Measurements from ENCODE around the gene SLC13A2. TPM values are rescaled to one million over a fixed set of nuclear protein-coding genes. Genes with fewer than 3 reads are reported as not detected.
"Not testable (repeated sequence)": the region's sequence is repeated elsewhere in the genome, so short reads cannot be mapped to it uniquely, and the experiment has no call there.

The SLC13A2 gene
- total RNA-seq, 6 experiments from 2014 or later: 0.09 to 0.49 (median 0.24) TPM

- DNase-seq: no peak
- intact Hi-C loops (cut with DNase I): no loop called here
- no peaks in the 10 kb centered on the region for H3K27me3 ChIP-seq
- no peak overlapping the region for H3K27ac ChIP-seq
- no peak overlapping the region for H3K4me3 ChIP-seq
- no peak for ATAC-seq
- TF ChIP-seq, protein P1, sequence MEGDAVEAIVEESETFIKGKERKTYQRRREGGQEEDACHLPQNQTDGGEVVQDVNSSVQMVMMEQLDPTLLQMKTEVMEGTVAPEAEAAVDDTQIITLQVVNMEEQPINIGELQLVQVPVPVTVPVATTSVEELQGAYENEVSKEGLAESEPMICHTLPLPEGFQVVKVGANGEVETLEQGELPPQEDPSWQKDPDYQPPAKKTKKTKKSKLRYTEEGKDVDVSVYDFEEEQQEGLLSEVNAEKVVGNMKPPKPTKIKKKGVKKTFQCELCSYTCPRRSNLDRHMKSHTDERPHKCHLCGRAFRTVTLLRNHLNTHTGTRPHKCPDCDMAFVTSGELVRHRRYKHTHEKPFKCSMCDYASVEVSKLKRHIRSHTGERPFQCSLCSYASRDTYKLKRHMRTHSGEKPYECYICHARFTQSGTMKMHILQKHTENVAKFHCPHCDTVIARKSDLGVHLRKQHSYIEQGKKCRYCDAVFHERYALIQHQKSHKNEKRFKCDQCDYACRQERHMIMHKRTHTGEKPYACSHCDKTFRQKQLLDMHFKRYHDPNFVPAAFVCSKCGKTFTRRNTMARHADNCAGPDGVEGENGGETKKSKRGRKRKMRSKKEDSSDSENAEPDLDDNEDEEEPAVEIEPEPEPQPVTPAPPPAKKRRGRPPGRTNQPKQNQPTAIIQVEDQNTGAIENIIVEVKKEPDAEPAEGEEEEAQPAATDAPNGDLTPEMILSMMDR (IDR thresholded peaks at IDR 0.05): no peak
- no peak for TF ChIP-seq POLR2A (IDR thresholded peaks at IDR 0.05)
- H3K4me1 ChIP-seq: no peaks in the 10 kb centered on the region
- H3K36me3 ChIP-seq: no peaks in the 10 kb centered on the region
- WGBS (ENCODE audit: insufficient coverage, low coverage, low lambda C conversion rate, missing lambda C conversion rate): no CpG with 5 or more reads among the region's 6 CpGs
- no peaks in the 10 kb centered on the region for H3K9me3 ChIP-seq
These were observed 47.2 kb downstream of the SLC13A2 start for GRCh38 chr17:28520687-28521086.

- H3K27ac ChIP-seq: no peak overlapping the region
- ATAC-seq: no peak
- WGBS (ENCODE audit: insufficient coverage, low coverage, low lambda C conversion rate, missing lambda C conversion rate): no CpG with 5 or more reads among the region's 21 CpGs
- no peak overlapping the region for H3K4me3 ChIP-seq
- DNase-seq: no peak
- intact Hi-C loops (cut with DNase I): no loop called here
- no peaks in the 10 kb centered on the region for H3K9me3 ChIP-seq
- no peaks in the 10 kb centered on the region for H3K36me3 ChIP-seq
- H3K4me1 ChIP-seq: no peaks in the 10 kb centered on the region
- no peak for TF ChIP-seq POLR2A (IDR thresholded peaks at IDR 0.05)
- TF ChIP-seq, protein P1 (IDR thresholded peaks at IDR 0.05): no peak
- H3K27me3 ChIP-seq: no peaks in the 10 kb centered on the region
These were observed 48.1 kb downstream of the SLC13A2 start for GRCh38 chr17:28521311-28522085.

DNA sequence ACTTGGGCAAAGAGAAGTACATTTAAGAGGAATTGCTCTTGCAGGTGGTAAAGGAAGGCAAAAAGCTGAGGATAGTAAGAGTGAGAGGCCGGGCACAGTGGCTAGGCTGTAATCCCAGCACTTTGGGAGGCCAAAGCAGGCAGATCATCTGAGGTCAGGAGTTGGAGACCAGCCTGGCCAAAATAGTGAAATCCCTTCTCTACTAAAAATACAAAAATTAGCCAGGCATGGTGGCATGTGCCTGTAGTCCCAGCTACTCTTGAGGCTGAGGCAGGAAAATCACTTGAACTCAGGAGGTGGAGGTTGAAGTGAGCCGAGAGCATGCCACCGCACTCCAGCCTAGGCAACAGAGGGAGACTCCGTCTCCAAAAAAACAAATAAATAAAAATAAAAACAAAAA, 48.8 kb downstream of the SLC13A2 start:
- intact Hi-C loops (cut with DNase I); ATAC-seq; H3K36me3 ChIP-seq; H3K9me3 ChIP-seq; H3K4me1 ChIP-seq; DNase-seq; H3K27ac ChIP-seq; H3K4me3 ChIP-seq; H3K27me3 ChIP-seq: not testable (repeated sequence)
- 66% methylated on average over 2 of the region's 4 CpGs for WGBS (ENCODE audit: insufficient coverage, low coverage, low lambda C conversion rate, missing lambda C conversion rate)

DNA sequence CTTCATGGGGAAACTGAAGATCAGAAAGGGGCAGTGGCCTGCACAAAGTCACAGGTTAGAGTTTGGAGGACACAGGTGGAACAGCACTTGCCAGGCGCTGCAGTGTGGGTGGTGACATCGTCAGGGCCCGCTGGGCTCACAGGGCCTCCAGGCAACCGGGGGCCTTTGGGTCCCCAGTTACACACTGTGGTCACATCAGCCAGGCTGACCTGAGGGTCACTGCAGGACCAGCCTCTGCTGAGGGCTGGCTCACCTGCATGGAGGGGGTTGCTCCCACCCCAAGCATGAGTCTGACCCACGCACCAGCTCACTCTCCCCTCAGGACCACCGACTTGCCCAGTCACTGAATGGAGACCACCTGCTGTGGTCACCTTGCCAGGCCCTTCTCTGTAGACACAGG, 49.7 kb downstream of the SLC13A2 start:
- intact Hi-C loops (cut with DNase I): no loop called here
- H3K27ac ChIP-seq: no peak overlapping the region
- no peaks in the 10 kb centered on the region for H3K4me1 ChIP-seq
- WGBS (ENCODE audit: insufficient coverage, low coverage, low lambda C conversion rate, missing lambda C conversion rate): no CpG with 5 or more reads among the region's 6 CpGs
- no peak for DNase-seq
- TF ChIP-seq POLR2A (IDR thresholded peaks at IDR 0.05): no peak
- TF ChIP-seq, protein P1 (IDR thresholded peaks at IDR 0.05): no peak
- no peaks in the 10 kb centered on the region for H3K36me3 ChIP-seq
- H3K9me3 ChIP-seq: no peaks in the 10 kb centered on the region
- no peak overlapping the region for H3K4me3 ChIP-seq
- no peaks in the 10 kb centered on the region for H3K27me3 ChIP-seq
- no peak for ATAC-seq

- no peak overlapping the region for H3K4me3 ChIP-seq
- 40% methylated on average over 1 of the region's 15 CpGs for WGBS (ENCODE audit: insufficient coverage, low coverage, low lambda C conversion rate, missing lambda C conversion rate)
- no peaks in the 10 kb centered on the region for H3K9me3 ChIP-seq
- TF ChIP-seq POLR2A (IDR thresholded peaks at IDR 0.05): no peak
- TF ChIP-seq, protein P1 (IDR thresholded peaks at IDR 0.05): no peak
- no peak overlapping the region for H3K27ac ChIP-seq
- no peaks in the 10 kb centered on the region for H3K36me3 ChIP-seq
- DNase-seq: no peak
- H3K27me3 ChIP-seq: no peaks in the 10 kb centered on the region
- no peak for ATAC-seq
- intact Hi-C loops (cut with DNase I): no loop called here
- H3K4me1 ChIP-seq: no peaks in the 10 kb centered on the region
These were observed 50.4 kb downstream of the SLC13A2 start for GRCh38 chr17:28523876-28524275.

All from right lobe of liver (tissue), 6 donors.